ENCODE measurements around the gene MUC22.

DNA sequence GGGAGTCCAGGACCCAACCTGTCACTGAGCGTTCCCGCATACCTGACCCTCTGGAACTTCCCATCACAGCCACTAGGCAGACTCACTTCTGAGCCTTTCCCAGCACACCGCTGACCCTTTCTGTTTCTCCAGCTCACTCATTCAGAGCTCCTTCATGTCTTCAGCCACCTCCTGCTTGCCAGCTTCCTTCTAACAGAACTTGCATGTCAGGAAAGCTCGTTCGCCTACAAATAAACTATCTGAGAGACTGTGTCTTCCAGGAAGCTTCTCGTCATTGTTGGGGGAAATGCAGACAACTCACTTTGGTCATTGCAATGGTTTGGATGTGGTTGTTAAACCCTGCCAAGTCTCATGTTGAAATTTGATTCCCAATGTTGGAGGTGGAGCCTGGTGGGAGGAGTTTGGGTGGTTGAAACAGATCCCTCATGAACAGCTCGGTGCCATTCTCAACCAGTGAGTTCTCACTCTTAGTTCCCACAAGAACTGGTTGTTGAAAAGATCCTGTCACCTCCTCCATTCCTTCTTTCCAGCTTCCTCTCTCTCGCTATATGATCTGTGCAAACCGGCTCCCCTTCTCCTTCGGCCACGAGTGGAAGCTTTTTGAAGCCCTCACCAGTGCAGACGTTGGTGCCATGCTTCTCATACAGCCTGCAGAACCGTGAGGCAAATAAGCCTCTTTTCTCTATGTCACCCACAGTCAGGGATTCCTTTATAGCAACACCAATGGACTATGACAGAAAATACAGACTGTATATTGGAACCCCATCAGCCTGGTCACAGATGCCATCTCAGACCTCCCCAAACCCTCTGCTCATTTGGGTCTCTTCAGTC is 28.1 kb upstream of the MUC22 start:
- TF ChIP-seq POLR2A (IDR thresholded peaks at IDR 0.05; ENCODE audit: low read depth, low read length) (no peak), POLR2AphosphoS5 (IDR thresholded peaks at IDR 0.05; ENCODE audit: low read depth, low read length) (no peak)
